ENCODE data around the gene TTC12. TPM values are rescaled to one million over a fixed set of nuclear protein-coding genes. Genes with fewer than 3 reads are reported as not detected.

The TTC12 gene
- total and polyA plus RNA-seq, 2 of the 8 experiments (the other 6 are each of a cell fraction or from before 2014, with no cell fraction given) = 4.7 to 9.0 TPM

- Histone ChIP-seq H3K4me3 (ENCODE audit: extremely low read depth in 1 of 4, insufficient read depth in 2 of 4, low read depth in 3 of 4, low read length in 4 of 4) (no peak overlapping the region), H3K18ac (ENCODE audit: extremely low read depth, low read length) (no peak overlapping the region), H3K79me2 (ENCODE audit: control insufficient read depth in 1 of 2, insufficient read depth in 2 of 2, low read length in 2 of 2) (no peaks in the 10 kb centered on the region), H3K4me2 (ENCODE audit: insufficient read depth in 1 of 2, low read depth in 2 of 2, low read length in 2 of 2) (no peak overlapping the region), H3K14ac (ENCODE audit: insufficient read length) (no peak overlapping the region), H3K23ac (ENCODE audit: insufficient read length) (no peak overlapping the region), H3K36me3 (ENCODE audit: control insufficient read depth in 2 of 4, insufficient read depth in 4 of 4, low read length in 3 of 4) (no peaks in the 10 kb centered on the region), H3K23me2 (ENCODE audit: low read depth, low read length) (no peaks in the 10 kb centered on the region), H3K27ac (ENCODE audit: low read depth, low read length) (no peak overlapping the region), H3K27me3 (replicated peaks in 1 of 4; ENCODE audit: control insufficient read depth in 3 of 4, extremely low read depth in 1 of 4, insufficient read depth in 3 of 4, low read length in 3 of 4) (no peaks in the 10 kb centered on the region), H2BK15ac (ENCODE audit: low read length) (no peak overlapping the region), H3K4ac (replicated peaks; ENCODE audit: insufficient read length, low read depth, low read length) (no peak overlapping the region), H2BK5ac (ENCODE audit: low read depth, low read length) (no peak overlapping the region), H4K91ac (replicated peaks; ENCODE audit: insufficient read length, low read length) (no peak overlapping the region), H3K4me1 (replicated peaks in 1 of 4; ENCODE audit: control insufficient read depth in 3 of 4, insufficient read depth in 4 of 4, low read length in 3 of 4) (no peaks in the 10 kb centered on the region), H3K56ac (replicated peaks; ENCODE audit: insufficient read length, low read depth, low read length) (no peak overlapping the region), H3K9ac (replicated peaks in 1 of 4; ENCODE audit: extremely low read depth in 1 of 4, low read depth in 3 of 4, low read length in 3 of 4) (no peak overlapping the region), H2BK20ac (ENCODE audit: low read length) (no peak overlapping the region), H4K5ac (ENCODE audit: insufficient read length, low read depth, low read length) (no peak overlapping the region), H4K20me1 (replicated peaks in 1 of 2; ENCODE audit: control insufficient read depth in 1 of 2, insufficient read depth in 2 of 2, low read length in 2 of 2) (no peaks in the 10 kb centered on the region), H2AFZ (ENCODE audit: low read length) (no peak overlapping the region), H2BK12ac (ENCODE audit: low read depth, low read length) (no peak overlapping the region), H2BK120ac (replicated peaks; ENCODE audit: low read depth, low read length) (no peak overlapping the region), H3K9me3 (ENCODE audit: insufficient read depth in 2 of 2, low read depth in 1 of 2, low read length in 1 of 2) (no peaks in the 10 kb centered on the region), H2AK5ac (ENCODE audit: low read depth, low read length) (no peak overlapping the region), H3K79me1 (ENCODE audit: low read depth, low read length) (no peaks in the 10 kb centered on the region), H4K8ac (ENCODE audit: extremely low read depth, insufficient read depth, low read length) (no peak overlapping the region)
- ChIA-PET POLR2A (ENCODE audit: partially characterized antibody) (no interaction called here), CTCF (ENCODE audit: partially characterized antibody) (interaction anchor here (0.5 to 1.3 kb wide), 4 partner anchors 13 to 117 kb away, joined by 3 to 4 read pairs (median 4); partner anchors contain the start of gene ANKK1)
- FAIRE-seq = no peak
- 84% methylated on average over 3 of the region's 3 CpGs; no CpG with 5 or more reads in 1 of the 2 experiments for WGBS, 2 experiments (ENCODE audit: extremely low coverage in 1 of 2, insufficient coverage in 1 of 2, insufficient read length in 1 of 2, insufficient replicate concordance in 2 of 2, low coverage in 1 of 2, low lambda C conversion rate in 2 of 2, missing lambda C conversion rate in 1 of 2)
- DNase-seq (ENCODE audit: low read depth in 1 of 2, low spot score in 2 of 2) = no peak
- TF ChIP-seq SRF (IDR thresholded peaks at IDR 0.05; ENCODE audit: low read depth, low read length) (no peak), NANOG (IDR thresholded peaks at IDR 0.05; ENCODE audit: insufficient read depth, low read depth, low read length, poor library complexity, severe bottlenecking) (no peak), TEAD4 (IDR thresholded peaks at IDR 0.05; ENCODE audit: low read depth, low read length) (no peak), ATF3 (IDR thresholded peaks at IDR 0.05; ENCODE audit: insufficient read depth, low read depth, low read length) (no peak), CBX5 (IDR thresholded peaks at IDR 0.05; ENCODE audit: low read depth, low read length) (no peak), GTF2F1 (IDR thresholded peaks at IDR 0.05; ENCODE audit: borderline replicate concordance, low read depth, low read length) (no peak), USF2 (IDR thresholded peaks at IDR 0.05; ENCODE audit: low read length) (no peak), BCL11A (IDR thresholded peaks at IDR 0.05; ENCODE audit: low read depth in 2 of 2, low read length in 2 of 2) (no peak), ATF2 (IDR thresholded peaks at IDR 0.05; ENCODE audit: low read length) (no peak), SIX5 (IDR thresholded peaks at IDR 0.05; ENCODE audit: low read depth, low read length) (no peak), HDAC2 (IDR thresholded peaks at IDR 0.05; ENCODE audit: borderline replicate concordance in 1 of 2, low read depth in 2 of 2, low read length in 2 of 2) (no peak)
Observed at GRCh38 chr11:113407163-113407562, 92.8 kb downstream of the TTC12 start.
